GM18498 (cell line): Measurements from ENCODE around the gene SRP19.
A peak's percentile ranks its signal among the peaks of the same experiment; 100 is the strongest.
"Not testable (repeated sequence)": the region's sequence is repeated elsewhere in the genome, so short reads cannot be mapped to it uniquely, and the experiment has no call there.

Experiments
- ATAC-seq: cut with Tn5 transposase; IDR thresholded peaks from one replicate; pipeline ENCODE4 v1.9.1; 2021; ENCODE audit warnings: mild to moderate bottlenecking, moderate library complexity; ENCODE audit not compliant: unreplicated experiment

Gene SRP19

GRCh38 chr5:112869948-112870347, 8.9 kb downstream of the SRP19 start:
- ATAC-seq = peak; percentile 86

- no peak for ATAC-seq
Measured at GRCh38 chr5:112870966-112871365, 9.9 kb downstream of the SRP19 start.

DNA sequence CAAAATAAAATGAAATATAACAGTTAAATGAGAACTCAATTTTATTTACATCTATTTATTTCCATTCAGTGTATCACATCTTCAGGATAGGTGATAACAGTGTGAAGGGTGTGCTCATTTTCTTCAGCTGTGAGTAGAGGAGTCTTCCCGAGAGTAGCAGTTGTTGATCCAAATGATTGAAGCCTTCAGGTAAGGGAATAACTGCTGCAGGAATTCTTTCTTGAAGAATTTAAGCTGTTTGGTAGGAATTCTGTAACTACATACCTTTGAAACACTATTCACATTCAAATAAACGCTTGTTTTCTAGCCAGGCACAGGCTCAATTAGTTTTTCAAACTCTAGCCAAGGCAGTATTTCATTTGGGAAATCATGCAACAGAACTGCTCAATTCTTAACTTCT, 15.3 kb downstream of the SRP19 start:
- ATAC-seq = no peak

- no peak for ATAC-seq
Measured at GRCh38 chr5:112878101-112878500, 17.0 kb downstream of the SRP19 start.

GRCh38 chr5:112878760-112879159, 17.7 kb downstream of the SRP19 start:
- no peak for ATAC-seq

- ATAC-seq = no peak
Measured at GRCh38 chr5:112880219-112880964, 19.3 kb downstream of the SRP19 start.

GRCh38 chr5:112883192-112883591, 22.1 kb downstream of the SRP19 start:
- no peak for ATAC-seq

- ATAC-seq = no peak
Measured at GRCh38 chr5:112885001-112885400, 23.9 kb downstream of the SRP19 start.

DNA sequence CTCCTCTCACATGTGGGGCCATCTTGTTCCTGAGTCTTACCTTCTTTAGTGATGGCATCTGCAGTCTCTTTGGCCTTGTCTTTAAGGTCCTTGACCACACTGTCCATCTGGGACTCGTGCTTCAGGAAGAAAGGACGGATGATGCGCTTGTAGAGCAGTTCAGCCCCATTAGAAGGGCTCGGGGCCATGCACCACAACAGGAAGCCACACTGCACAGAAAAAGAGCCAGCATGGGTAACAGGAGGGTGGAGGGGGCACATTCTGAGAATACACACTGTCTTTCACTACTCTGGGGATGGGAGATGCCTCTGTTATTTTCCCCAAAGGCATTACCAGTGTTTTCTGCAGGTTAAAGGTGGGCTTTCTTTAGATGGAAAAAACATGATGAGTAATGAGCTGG, 25.9 kb downstream of the SRP19 start:
- ATAC-seq = no peak

DNA sequence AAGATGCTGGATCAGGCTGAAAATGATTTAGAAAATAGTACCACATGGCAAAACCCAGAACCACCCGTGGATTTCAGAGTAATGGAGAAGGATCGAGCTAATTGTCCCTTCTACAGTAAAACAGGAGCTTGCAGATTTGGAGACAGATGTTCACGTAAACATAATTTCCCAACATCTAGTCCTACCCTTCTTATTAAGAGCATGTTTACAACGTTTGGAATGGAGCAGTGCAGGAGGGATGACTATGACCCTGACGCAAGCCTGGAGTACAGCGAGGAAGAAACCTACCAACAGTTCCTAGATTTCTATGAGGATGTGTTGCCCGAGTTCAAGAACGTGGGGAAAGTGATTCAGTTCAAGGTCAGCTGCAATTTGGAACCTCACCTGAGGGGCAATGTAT, 31.0 kb downstream of the SRP19 start:
- not testable (repeated sequence) for ATAC-seq

- ATAC-seq = no peak
Measured at GRCh38 chr5:112892776-112893175, 31.7 kb downstream of the SRP19 start.

GRCh38 chr5:112895682-112896081, 34.6 kb downstream of the SRP19 start:
- no peak for ATAC-seq

- ATAC-seq = no peak
Measured at GRCh38 chr5:112902561-112902960, 41.5 kb downstream of the SRP19 start.

DNA sequence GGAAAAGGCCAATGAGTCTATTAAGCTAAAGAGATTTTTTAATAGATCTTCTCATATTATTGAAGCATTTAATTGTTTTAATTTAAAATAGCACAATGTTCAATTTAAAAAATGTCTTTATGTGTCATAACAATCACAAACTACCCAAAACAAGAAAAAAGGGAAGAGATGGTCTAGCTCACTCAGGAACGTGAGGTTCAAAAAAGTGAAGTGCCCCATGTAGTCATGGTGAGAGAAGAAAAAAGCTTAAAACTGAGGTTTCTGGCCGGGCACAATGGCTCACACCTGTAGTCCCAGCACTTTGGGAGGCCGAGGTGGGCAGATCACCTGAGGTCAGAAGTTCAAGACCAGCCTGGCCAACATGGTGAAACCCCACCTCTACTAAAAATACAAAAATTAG, 43.9 kb downstream of the SRP19 start:
- not testable (repeated sequence) for ATAC-seq

GRCh38 chr5:112906637-112907036, 45.5 kb downstream of the SRP19 start:
- ATAC-seq = no peak

DNA sequence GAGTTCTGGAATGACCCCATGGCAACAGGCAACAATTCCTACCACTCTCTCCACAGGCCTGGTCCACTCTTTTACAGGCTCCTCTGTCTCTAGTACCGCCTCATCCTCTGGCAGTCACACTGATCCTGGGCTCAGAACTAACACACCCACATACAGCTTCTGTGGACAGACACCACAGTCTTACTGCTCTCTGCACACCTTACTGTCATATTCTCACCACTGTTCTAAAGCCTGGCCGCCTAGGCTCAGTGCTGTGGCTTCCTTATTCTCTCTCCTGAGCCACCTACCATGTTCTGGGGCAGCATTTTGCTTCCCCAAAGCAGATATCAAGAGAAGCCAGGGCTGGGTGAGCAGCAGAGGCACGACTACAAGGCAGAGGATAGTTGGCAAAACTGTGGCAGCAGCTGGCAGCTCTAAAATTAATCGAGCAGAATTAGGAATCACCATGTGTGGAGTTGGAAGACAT, 46.1 kb downstream of the SRP19 start:
- ATAC-seq = peak; percentile 51

GRCh38 chr5:112908854-112909253, 47.8 kb downstream of the SRP19 start:
- no peak for ATAC-seq

GRCh38 chr5:112910529-112910928, 49.4 kb downstream of the SRP19 start:
- ATAC-seq = no peak

DNA sequence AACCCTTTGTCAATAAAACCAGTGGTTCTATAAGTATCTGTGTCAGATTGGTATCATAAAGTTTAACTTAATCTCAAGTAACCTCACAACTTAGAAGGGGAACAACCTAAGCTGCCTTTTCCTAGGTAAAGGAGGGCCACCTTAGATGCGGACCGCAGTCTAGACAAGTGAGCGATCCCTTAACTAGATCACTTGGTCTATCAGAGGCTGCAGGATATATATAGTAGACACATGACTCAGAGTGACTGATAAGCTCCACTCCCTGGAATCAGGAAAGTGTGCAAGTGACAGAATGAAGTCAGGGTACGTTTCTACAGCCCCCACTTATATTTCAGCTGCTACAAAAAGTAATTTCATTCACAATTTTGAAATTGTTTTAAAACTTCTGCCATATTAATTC, 53.5 kb downstream of the SRP19 start:
- ATAC-seq = no peak

- peak; percentile 55 for ATAC-seq
Measured at GRCh38 chr5:112915831-112916230, 54.7 kb downstream of the SRP19 start.

DNA sequence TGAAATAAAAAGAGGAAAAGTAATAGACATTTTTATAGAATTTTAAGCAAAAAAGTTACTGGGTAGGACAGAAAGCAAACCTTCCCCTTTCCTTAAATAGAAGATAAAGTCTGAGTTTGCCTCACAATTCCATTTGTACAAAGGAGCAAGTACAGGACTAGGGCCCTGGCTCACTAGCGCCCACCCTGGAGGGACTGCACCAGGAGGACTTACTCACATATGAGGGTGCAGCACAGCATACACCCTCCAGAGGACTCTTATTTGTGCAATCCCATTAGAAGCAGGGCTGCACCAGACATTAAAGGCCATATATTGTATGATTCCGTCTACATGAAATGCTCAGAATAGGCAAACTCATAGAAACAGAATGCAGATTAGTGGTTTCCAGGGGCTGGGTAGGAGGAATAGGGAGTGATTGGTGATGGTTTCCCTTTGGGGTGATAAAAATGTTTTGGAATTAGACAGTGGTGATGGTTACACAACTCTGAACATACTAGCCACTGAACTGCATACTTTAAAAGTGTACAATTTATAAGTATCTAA, 56.4 kb downstream of the SRP19 start:
- ATAC-seq = no peak

GRCh38 chr5:112918136-112918535, 57.0 kb downstream of the SRP19 start:
- no peak for ATAC-seq

- ATAC-seq = no peak
Measured at GRCh38 chr5:112918679-112919078, 57.6 kb downstream of the SRP19 start.
